ENCODE measurements around the gene C16orf82.

DNA sequence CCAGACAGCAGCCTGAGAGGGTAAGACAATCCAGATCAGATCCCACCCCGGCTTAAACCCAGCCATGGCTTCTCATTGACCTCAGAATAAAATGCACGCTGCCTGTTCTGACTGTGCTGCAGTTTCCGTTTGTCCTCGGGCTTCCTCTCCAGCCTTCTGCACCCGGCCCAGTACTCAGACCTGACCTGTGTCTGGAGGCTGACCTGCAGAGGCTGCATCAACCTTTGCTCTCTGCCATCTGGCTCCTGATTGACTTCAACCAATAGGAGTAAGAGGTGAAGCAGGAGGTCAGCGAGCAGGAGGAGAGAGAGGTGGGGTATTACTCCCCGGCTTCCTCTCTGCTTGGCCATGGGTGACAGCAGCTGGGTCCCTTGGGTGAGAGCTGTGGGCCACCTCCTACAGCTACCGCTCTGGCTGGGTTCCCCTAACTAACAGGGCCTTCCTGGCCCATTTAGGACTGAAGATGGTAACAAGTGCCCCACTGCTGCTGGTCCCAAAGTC lies 46.7 kb downstream of the C16orf82 start:
- TF ChIP-seq EZH2 (IDR thresholded peaks at IDR 0.05; ENCODE audit: borderline replicate concordance, insufficient read depth, low read length, poor library complexity, severe bottlenecking) (no peak), EP300 (conservative IDR thresholded peaks at IDR 0.05; ENCODE audit: poor library complexity, severe bottlenecking) (no peak), TAF1 (IDR thresholded peaks at IDR 0.05; ENCODE audit: low read depth) (no peak)
- TF ChIP-seq, protein P1, sequence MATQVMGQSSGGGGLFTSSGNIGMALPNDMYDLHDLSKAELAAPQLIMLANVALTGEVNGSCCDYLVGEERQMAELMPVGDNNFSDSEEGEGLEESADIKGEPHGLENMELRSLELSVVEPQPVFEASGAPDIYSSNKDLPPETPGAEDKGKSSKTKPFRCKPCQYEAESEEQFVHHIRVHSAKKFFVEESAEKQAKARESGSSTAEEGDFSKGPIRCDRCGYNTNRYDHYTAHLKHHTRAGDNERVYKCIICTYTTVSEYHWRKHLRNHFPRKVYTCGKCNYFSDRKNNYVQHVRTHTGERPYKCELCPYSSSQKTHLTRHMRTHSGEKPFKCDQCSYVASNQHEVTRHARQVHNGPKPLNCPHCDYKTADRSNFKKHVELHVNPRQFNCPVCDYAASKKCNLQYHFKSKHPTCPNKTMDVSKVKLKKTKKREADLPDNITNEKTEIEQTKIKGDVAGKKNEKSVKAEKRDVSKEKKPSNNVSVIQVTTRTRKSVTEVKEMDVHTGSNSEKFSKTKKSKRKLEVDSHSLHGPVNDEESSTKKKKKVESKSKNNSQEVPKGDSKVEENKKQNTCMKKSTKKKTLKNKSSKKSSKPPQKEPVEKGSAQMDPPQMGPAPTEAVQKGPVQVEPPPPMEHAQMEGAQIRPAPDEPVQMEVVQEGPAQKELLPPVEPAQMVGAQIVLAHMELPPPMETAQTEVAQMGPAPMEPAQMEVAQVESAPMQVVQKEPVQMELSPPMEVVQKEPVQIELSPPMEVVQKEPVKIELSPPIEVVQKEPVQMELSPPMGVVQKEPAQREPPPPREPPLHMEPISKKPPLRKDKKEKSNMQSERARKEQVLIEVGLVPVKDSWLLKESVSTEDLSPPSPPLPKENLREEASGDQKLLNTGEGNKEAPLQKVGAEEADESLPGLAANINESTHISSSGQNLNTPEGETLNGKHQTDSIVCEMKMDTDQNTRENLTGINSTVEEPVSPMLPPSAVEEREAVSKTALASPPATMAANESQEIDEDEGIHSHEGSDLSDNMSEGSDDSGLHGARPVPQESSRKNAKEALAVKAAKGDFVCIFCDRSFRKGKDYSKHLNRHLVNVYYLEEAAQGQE (IDR thresholded peaks at IDR 0.05; ENCODE audit: borderline replicate concordance): no peak
- TF ChIP-seq, protein P2, sequence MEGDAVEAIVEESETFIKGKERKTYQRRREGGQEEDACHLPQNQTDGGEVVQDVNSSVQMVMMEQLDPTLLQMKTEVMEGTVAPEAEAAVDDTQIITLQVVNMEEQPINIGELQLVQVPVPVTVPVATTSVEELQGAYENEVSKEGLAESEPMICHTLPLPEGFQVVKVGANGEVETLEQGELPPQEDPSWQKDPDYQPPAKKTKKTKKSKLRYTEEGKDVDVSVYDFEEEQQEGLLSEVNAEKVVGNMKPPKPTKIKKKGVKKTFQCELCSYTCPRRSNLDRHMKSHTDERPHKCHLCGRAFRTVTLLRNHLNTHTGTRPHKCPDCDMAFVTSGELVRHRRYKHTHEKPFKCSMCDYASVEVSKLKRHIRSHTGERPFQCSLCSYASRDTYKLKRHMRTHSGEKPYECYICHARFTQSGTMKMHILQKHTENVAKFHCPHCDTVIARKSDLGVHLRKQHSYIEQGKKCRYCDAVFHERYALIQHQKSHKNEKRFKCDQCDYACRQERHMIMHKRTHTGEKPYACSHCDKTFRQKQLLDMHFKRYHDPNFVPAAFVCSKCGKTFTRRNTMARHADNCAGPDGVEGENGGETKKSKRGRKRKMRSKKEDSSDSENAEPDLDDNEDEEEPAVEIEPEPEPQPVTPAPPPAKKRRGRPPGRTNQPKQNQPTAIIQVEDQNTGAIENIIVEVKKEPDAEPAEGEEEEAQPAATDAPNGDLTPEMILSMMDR (IDR thresholded peaks at IDR 0.05; ENCODE audit: poor library complexity, severe bottlenecking): no peak

Measured in neural cell (in vitro differentiated cells).